Bronchial epithelial cell (primary cell): Measurements from ENCODE around the gene BFSP1. TPM values are rescaled to one million over a fixed set of nuclear protein-coding genes. Genes with fewer than 3 reads are reported as not detected.
A peak's percentile ranks its signal among the peaks of the same experiment; 100 is the strongest.

Experiments
- DNase-seq: peaks from one replicate; pipeline ENCODE4 v3.0.0-alpha.2; 2010; ENCODE audit warnings: low read depth
- FAIRE-seq: peaks from 2 replicates; lab custom pipeline; 2011; peaks lifted over from hg19 to GRCh38; lab: Jason Lieb, UNC
- H3K27me3 ChIP-seq: 2 replicates; pipeline ENCODE4 v1.5.1; 2011; ENCODE audit warnings: low read length; ENCODE audit not compliant: control insufficient read depth, insufficient read depth
- H3K36me3 ChIP-seq: 2 replicates; pipeline ENCODE4 v1.5.1; 2011; ENCODE audit warnings: low read length; ENCODE audit not compliant: control insufficient read depth, insufficient read depth
- H3K4me3 ChIP-seq: 2 replicates; pipeline ENCODE4 v1.5.1; 2011; ENCODE audit warnings: mild to moderate bottlenecking, low read depth, low read length, control low read depth
- CTCF ChIP-seq: IDR thresholded peaks from 2 replicates; pipeline ENCODE4 v1.5.1; 2011; ENCODE audit warnings: mild to moderate bottlenecking, moderate library complexity, low read length, control low read depth, inconsistent platforms; ENCODE audit not compliant: insufficient read depth, severe bottlenecking
- total RNA-seq: library from RNA; depleted of rRNA; stranded (reverse); fragments of >200 nt; gene quantifications from 2 replicates; pipeline ENCODE4 v1.2.1, GENCODE V29; 2014

BFSP1 gene
- total RNA-seq, 1 donor from 2014 or later, result 2.9 TPM

DNA sequence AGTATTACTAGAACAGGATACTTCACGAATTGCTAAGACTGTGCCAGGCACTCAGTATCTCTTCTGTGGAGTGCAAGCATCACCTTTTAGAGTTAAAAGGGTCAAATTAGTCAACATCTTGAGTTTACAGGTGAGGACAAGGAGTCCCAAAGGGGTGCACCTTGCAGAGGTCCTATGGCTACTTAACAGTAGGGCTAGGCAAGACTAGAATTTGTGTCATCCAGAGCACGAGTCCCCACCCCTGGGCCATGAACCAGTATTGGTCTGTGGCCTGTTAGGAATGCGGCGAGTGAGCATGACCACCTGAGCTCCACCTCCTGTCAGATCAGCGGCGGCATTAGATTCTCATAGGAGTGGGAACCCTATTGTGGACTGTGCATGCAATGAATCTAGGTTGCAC is 28.2 kb upstream of the BFSP1 start:
- FAIRE-seq, result no peak
- H3K36me3 ChIP-seq, result no peaks in the 10 kb centered on the region
- DNase-seq, result no peak
- H3K4me3 ChIP-seq, result no peak overlapping the region
- H3K27me3 ChIP-seq, result no peaks in the 10 kb centered on the region
- no peak for TF ChIP-seq CTCF

- Histone ChIP-seq H3K4me3 (no peak overlapping the region), H3K36me3 (no peaks in the 10 kb centered on the region), H3K27me3 (no peaks in the 10 kb centered on the region)
- no peak for DNase-seq
- TF ChIP-seq CTCF, result no peak
- FAIRE-seq, result no peak
Observed at GRCh38 chr20:17558941-17559304, 27.7 kb upstream of the BFSP1 start.

DNA sequence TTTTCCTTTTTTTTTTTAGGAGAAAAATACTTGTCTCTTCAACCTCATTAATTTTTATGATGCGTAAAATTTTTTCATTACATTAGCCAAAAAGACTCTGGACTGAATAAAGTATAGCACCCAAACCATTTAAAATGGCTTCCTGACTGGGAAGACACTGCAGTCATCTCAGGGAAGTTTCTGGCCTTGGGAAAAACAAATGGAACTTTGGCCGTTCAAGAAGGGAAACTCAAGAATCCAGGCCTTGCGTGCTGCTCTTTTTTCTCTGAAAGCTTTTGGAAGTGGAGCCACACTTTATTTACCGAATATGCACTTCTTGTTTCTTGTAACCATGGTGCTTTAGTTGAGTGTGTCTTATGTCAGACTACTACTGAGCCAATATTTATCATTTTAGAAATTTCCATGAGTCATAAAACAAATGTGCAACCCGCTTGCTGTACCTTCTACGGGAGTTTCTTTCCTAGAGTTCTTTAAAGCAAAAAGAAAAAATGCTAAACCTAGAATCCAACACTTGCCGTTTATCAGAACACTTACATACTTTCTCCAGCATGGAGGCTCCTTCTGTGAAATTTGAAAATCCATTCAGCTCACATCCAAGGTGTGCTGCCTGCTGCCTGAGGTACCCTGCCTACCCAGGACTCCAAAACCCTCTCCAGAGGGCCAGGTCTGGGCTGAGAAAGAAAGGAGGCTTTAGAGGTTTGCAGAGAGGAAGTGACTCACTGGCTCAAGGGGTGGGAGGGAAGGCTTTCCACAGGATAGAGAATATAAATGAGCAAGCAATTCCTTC is 27.2 kb upstream of the BFSP1 start:
- no peak for TF ChIP-seq CTCF
- Histone ChIP-seq H3K4me3 (peak overlapping the region; percentile 23), H3K36me3 (no peaks in the 10 kb centered on the region), H3K27me3 (no peaks in the 10 kb centered on the region)
- DNase-seq (peak; percentile 96), FAIRE-seq (no peak)

DNA sequence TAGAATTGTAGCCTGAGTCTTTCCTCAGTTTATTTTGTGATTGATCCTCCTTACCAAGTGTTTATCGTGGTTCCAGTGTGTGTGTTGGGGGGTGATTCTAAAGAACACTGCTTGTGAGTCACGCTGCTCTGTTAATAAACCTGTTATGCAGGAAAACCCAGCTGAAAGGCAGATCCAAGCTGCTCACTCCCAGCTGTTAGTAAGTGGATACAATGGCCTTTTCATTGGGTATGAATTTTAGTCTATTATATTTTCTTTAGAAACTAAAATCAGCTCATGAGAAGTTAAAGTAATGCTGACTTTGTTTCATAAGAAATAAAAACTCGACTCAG is 26.5 kb upstream of the BFSP1 start:
- FAIRE-seq, result no peak
- H3K4me3 ChIP-seq, result no peak overlapping the region

GRCh38 chr20:17556837-17557674 is 25.9 kb upstream of the BFSP1 start:
- FAIRE-seq (no peak), DNase-seq (peak; percentile 50)
- no peak for TF ChIP-seq CTCF
- no peaks in the 10 kb centered on the region for H3K36me3 ChIP-seq
- H3K4me3 ChIP-seq, result peak overlapping the region; percentile 1
- H3K27me3 ChIP-seq, result no peaks in the 10 kb centered on the region

More for the DNA sequence above, 26.5 kb upstream of the BFSP1 start:
- Histone ChIP-seq H3K27me3 (no peaks in the 10 kb centered on the region), H3K36me3 (no peaks in the 10 kb centered on the region)
- peak; percentile 97 for DNase-seq
- TF ChIP-seq CTCF, result no peak
